HG03439 (cell line): ENCODE data around the gene PAOX.

Experiments
- ATAC-seq: cut with Tn5 transposase; IDR thresholded peaks from one replicate; pipeline ENCODE4 v1.9.1; 2021; ENCODE audit warnings: mild to moderate bottlenecking, moderate library complexity; ENCODE audit not compliant: unreplicated experiment

PAOX gene

GRCh38 chr10:133379152-133379800, at the start of gene PAOX:
TSS of gene PAOX (plus strand) at chr10:133379262. CDS start at chr10:133379317, 55 bp downstream.
- peak; percentile 50 for ATAC-seq

GRCh38 chr10:133329491-133330202, 49.4 kb upstream of the PAOX start:
- ATAC-seq, result peak; percentile 78

- ATAC-seq, result no peak
Observed at GRCh38 chr10:133332936-133333699, 45.9 kb upstream of the PAOX start.

GRCh38 chr10:133334503-133335245, 44.4 kb upstream of the PAOX start:
- no peak for ATAC-seq

GRCh38 chr10:133335246-133336117, 43.6 kb upstream of the PAOX start:
- no peak for ATAC-seq

GRCh38 chr10:133336118-133336576, 42.9 kb upstream of the PAOX start:
- ATAC-seq, result no peak

GRCh38 chr10:133336577-133337369, 42.3 kb upstream of the PAOX start, which contains the start of gene CALY:
TSS of gene CALY (minus strand) at chr10:133336896. CDS start at chr10:133328989, 7,907 bp downstream.
- no peak for ATAC-seq

GRCh38 chr10:133337370-133337725, 41.7 kb upstream of the PAOX start:
- ATAC-seq, result no peak

- no peak for ATAC-seq
Observed at GRCh38 chr10:133338080-133339071, 40.7 kb upstream of the PAOX start.

- no peak for ATAC-seq
Observed at GRCh38 chr10:133339708-133340380, 39.2 kb upstream of the PAOX start.

- ATAC-seq, result no peak
Observed at GRCh38 chr10:133341983-133342382, 37.1 kb upstream of the PAOX start.

- ATAC-seq, result no peak
Observed at GRCh38 chr10:133342942-133343341, 36.1 kb upstream of the PAOX start.

- no peak for ATAC-seq
Observed at GRCh38 chr10:133343558-133343957, 35.5 kb upstream of the PAOX start.

- no peak for ATAC-seq
Observed at GRCh38 chr10:133344236-133344635, 34.8 kb upstream of the PAOX start.

GRCh38 chr10:133346413-133346812, 32.6 kb upstream of the PAOX start:
- no peak for ATAC-seq

- no peak for ATAC-seq
Observed at GRCh38 chr10:133347710-133348517, 31.1 kb upstream of the PAOX start.

- no peak for ATAC-seq
Observed at GRCh38 chr10:133349160-133349568, 29.9 kb upstream of the PAOX start.
